Measurements from ENCODE around the gene KBTBD2. TPM values are rescaled to one million over a fixed set of nuclear protein-coding genes. Genes with fewer than 3 reads are reported as not detected.
A peak's percentile ranks its signal among the peaks of the same experiment; 100 is the strongest.
"Not testable (repeated sequence)": the region's sequence is repeated elsewhere in the genome, so short reads cannot be mapped to it uniquely, and the experiment has no call there.

Gene KBTBD2
- total RNA-seq, 1 experiment from 2014 or later, result 36.1 TPM

GRCh38 chr7:32893722-32894121 is 2.2 kb upstream of the KBTBD2 start:
- no peak for DNase-seq (ENCODE audit: low spot score)

DNA sequence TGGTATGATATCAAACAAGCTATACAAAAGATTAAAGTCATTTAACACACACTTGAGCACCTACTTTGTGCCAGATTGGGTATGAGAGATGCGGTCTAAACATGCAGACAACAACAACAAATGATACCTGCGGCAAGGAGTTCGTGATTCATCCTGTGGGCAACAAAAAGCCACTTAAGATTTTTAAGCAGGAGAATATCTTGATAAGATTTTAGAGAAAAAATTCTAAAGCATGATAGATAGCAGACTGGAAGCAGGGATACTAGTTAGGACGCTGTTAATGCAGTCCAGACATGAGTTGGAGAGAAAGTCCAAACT is 1.6 kb upstream of the KBTBD2 start:
- no peak for DNase-seq (ENCODE audit: low spot score)

DNA sequence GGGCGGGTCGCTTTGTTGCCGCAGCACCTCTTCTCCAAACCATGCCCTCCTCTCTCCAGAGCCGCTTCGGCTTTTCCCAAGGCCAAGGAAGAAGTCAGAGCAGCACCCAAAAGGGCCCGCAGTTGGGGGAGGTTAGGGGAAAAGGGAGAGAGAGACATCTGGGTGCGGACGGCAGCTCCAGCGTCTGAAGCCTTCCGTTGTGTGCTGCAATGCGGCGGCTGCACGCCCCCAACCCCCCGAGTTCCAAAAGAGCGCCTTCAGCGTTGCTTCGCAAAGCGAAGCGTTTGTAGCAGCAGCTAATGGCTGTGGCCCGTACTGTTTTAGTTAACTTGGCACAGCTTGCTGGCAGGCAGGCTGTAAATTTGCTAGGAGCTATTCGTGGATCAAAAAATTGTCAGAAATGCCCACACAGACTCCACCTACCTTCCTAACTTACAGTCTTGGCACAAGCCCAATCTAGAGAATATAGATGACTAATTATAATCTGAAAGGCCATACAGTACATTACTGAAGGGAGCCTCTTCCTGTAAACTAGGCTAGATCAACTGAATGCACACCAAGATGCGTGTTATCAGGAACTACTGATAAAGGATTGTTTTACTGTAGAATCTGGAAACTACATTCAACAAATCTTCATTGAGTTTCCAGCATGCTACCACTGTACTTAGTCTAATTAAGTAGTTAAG is 1.1 kb upstream of the KBTBD2 start:
- peak; percentile 76 for DNase-seq (ENCODE audit: low spot score)

DNA sequence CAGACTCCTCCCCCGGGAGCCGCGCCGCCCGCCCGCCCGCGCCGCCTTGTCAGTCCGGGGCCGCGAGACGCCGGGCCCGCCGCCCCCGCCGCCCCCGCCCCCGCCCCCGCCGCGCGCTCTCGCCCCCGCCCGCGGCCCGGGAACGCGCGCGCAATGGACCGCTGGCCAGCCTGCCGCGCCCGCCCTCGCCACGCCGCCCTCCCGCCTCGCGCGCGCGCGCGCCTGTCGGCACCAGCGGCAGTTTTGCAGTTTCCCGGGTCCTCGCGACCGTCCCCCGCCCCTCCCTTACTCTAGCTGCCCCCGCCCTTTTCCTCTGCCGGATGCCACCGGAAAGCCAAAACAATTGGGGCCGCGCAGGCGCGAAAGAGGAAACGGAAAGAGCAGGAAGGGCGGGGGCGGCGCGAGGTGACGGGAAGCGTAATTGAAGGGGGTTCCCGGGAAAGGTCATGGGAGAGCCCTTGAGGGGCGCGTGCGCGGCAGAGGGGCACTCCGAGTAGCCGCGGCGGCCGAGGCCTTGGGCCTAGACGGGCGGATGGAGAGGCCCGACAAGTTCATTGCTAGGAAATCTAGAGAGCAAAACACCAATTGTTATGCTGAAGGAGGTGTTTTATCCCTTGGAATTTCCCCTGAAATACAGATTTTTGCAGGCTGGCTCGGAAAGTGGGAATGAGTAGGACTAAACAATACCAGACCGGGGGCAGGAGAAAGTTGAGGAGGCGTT is 400 bp upstream of the KBTBD2 start:
- DNase-seq (ENCODE audit: low spot score), result peak; percentile 96

DNA sequence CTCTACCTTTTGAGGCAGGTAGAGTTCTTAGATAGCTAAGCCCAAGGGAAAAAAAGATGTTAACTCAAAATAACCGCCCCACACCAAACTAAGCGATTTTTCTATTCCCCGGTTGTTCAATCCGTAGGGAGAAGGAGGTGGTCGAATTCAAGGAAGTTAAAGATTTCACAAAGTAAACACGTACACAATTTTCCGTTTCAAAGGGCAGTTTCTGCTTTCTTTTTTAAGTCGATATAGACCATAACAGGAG is 842 bp downstream of the KBTBD2 start:
- no peak for DNase-seq (ENCODE audit: low spot score)

GRCh38 chr7:32890010-32890792 is 1.4 kb downstream of the KBTBD2 start:
- peak; percentile 78 for DNase-seq (ENCODE audit: low spot score)

DNA sequence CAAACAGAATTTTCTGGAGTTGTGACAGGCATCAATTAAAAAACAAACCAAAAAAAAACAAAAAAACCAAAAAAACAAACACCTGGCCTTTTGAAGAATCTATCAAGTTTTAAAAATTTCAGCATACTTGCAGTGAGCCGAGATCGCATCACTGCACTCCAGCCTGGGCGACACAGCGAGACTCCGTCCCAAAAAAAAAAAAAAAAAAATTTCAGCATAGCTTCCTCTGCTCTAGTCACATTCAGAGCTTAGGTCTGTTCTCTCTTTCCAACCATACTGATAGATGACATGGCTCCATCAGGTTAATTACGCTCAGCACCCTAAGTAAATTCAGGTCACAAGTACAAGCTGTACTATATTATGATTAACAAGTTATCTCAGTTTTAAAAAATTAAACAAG is 3.1 kb downstream of the KBTBD2 start:
- DNase-seq (ENCODE audit: low spot score), result no peak

- DNase-seq (ENCODE audit: low spot score), result no peak
Measured at GRCh38 chr7:32887395-32887794, 4.2 kb downstream of the KBTBD2 start.

DNA sequence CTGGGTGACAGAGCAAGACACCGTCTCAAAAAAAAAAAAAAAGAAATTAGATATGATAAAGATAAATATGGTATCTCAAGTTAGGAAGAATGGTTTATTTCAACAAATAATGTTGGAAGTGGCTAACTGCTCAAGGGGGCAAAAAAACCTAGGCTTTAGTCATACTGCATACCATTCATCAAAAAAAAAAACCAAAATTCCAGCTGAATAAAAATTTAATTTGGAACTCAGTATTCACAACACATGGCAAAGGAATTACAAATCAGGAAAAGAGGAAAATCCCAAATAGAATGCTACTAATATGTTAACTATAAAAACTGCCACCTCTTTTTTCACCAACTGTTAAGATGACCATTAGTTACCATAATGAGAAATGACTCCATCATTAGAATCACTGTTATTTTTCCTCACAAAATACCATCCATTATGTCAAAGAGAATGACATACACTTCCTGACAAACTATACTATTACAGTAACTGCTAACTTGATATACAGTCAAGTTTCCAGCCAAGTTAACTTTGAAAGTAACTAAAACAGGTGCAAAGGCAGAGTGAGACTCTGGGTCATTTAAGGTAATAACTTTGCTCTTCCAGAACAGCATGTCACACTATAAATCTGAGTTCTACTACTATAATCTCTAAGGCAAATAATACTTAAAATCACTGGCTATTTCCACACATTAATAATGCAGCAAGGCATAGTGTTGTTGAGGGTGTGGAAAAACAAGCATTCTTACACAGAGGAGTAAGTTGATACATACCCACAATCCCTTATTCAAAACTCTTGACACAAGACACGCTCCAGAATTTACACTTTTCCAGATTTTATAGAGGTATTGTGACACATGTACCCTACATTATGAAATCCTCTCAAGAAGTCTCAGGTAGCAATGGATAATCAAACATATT is 10.2 kb downstream of the KBTBD2 start:
- DNase-seq (ENCODE audit: low spot score), result no peak

- peak; percentile 18 for DNase-seq (ENCODE audit: low spot score)
Measured at GRCh38 chr7:32879460-32879859, 12.1 kb downstream of the KBTBD2 start.

GRCh38 chr7:32878023-32878422 is 13.5 kb downstream of the KBTBD2 start:
- not testable (repeated sequence) for DNase-seq (ENCODE audit: low spot score)

GRCh38 chr7:32872421-32872820 is 19.1 kb downstream of the KBTBD2 start:
- no peak for DNase-seq (ENCODE audit: low spot score)

- DNase-seq (ENCODE audit: low spot score), result no peak
Measured at GRCh38 chr7:32871624-32872371, 19.8 kb downstream of the KBTBD2 start.

GRCh38 chr7:32870298-32870697 is 21.3 kb downstream of the KBTBD2 start:
- DNase-seq (ENCODE audit: low spot score), result no peak

- DNase-seq (ENCODE audit: low spot score), result no peak
Measured at GRCh38 chr7:32869716-32870115, 21.8 kb downstream of the KBTBD2 start.

GRCh38 chr7:32868116-32868515 is 23.4 kb downstream of the KBTBD2 start:
- no peak for DNase-seq (ENCODE audit: low spot score)

- DNase-seq (ENCODE audit: low spot score), result no peak
Measured at GRCh38 chr7:32865448-32866030, 26.0 kb downstream of the KBTBD2 start.

GRCh38 chr7:32863872-32864271 is 27.7 kb downstream of the KBTBD2 start:
- DNase-seq (ENCODE audit: low spot score), result not testable (repeated sequence)

GRCh38 chr7:32860090-32860489 is 31.5 kb downstream of the KBTBD2 start:
- no peak for DNase-seq (ENCODE audit: low spot score)

DNA sequence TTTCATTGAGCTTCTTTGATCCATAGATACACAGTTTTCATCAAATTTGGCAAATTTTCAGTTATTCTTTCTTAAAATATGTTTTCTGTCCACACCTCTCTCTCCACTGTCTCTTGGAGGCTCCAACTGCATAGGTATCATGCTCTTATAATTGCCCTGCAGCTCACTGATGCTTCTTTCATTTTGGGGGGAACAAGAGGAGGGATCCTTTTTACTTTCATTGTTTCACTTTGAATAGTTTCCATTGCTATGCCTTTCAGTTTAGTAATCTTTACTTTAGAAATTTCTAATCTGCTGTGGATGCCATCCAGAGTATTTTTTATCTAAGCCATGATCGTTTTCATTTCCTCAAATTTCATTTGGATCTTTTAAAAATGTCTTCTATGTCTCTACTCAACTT is 32.9 kb downstream of the KBTBD2 start:
- no peak for DNase-seq (ENCODE audit: low spot score)

GRCh38 chr7:32857063-32857462 is 34.5 kb downstream of the KBTBD2 start:
- not testable (repeated sequence) for DNase-seq (ENCODE audit: low spot score)

All from HT-29 (cell line).